Liver (tissue), 9 donors: ENCODE measurements around the gene DDX52. TPM values are rescaled to one million over a fixed set of nuclear protein-coding genes. Genes with fewer than 3 reads are reported as not detected.
A peak's percentile ranks its signal among the peaks of the same experiment; 100 is the strongest.

Experiments
- DNase-seq: peaks from one replicate; pipeline ENCODE4 v3.0.0-alpha.2; 2017; ENCODE audit warnings: low spot score
- H3K27ac ChIP-seq, 2 donors: one replicate each; pipeline ENCODE4 v1.7.0; 2013; ENCODE audit warnings: inconsistent platforms in 2 of 2, low read length in 2 of 2, control low read depth in 1 of 2, low read depth in 1 of 2, mild to moderate bottlenecking in 1 of 2
- H3K27me3 ChIP-seq, 4 donors: one replicate each; pipeline versions ENCODE4 v1.6.1 to v1.7.0; 2013; ENCODE audit warnings: low read length in 3 of 4, inconsistent platforms in 1 of 4, mild to moderate bottlenecking in 1 of 4, moderate library complexity in 1 of 4; ENCODE audit not compliant: control insufficient read depth in 4 of 4, insufficient read depth in 4 of 4
- H3K36me3 ChIP-seq, 4 donors: one replicate each; pipeline versions ENCODE4 v1.6.1 to v1.7.0; 2013; ENCODE audit warnings: low read length in 3 of 4, mild to moderate bottlenecking in 3 of 4, low read depth in 1 of 4, moderate library complexity in 1 of 4; ENCODE audit not compliant: control insufficient read depth in 4 of 4, insufficient read depth in 3 of 4
- H3K4me1 ChIP-seq, 4 donors: one replicate each; pipeline versions ENCODE4 v1.6.1 to v1.7.0; 2013; ENCODE audit warnings: low read length in 3 of 4, mild to moderate bottlenecking in 3 of 4, moderate library complexity in 1 of 4; ENCODE audit not compliant: control insufficient read depth in 4 of 4, insufficient read depth in 4 of 4
- H3K4me3 ChIP-seq, 3 donors: one replicate each; pipeline versions ENCODE4 v1.6.1 to v1.7.0; 2013; ENCODE audit warnings: low read length in 3 of 3, control low read depth in 1 of 3, low read depth in 1 of 3, mild to moderate bottlenecking in 1 of 3
- H3K9ac ChIP-seq, 2 donors: one replicate each; pipeline ENCODE4 v1.7.0; 2013; ENCODE audit warnings: low read length in 2 of 2, mild to moderate bottlenecking in 2 of 2, moderate library complexity in 2 of 2, control low read depth in 1 of 2, low read depth in 1 of 2
- H3K9me3 ChIP-seq, 4 donors: one replicate each; pipeline versions ENCODE4 v1.6.1 to v1.7.0; 2013; ENCODE audit warnings: low read length in 3 of 4; ENCODE audit not compliant: control insufficient read depth in 4 of 4
- ATF3 ChIP-seq: IDR thresholded peaks from 2 replicates; pipeline ENCODE4 v1.6.1; 2016; ENCODE audit warnings: antibody characterized with exemption
- CTCF ChIP-seq: fragments of 150-350 bp; IDR thresholded peaks from 2 replicates; pipeline ENCODE4 v1.5.1; 2017; ENCODE audit warnings: improper control_type of control experiment, low read depth, low read length; ENCODE audit not compliant: missing input control
- EGR1 ChIP-seq, 2 donors: IDR thresholded peaks; 2 replicates each; pipeline ENCODE4 v1.6.1; 2016 to 2018; ENCODE audit warnings: antibody characterized with exemption in 2 of 2, low read depth in 2 of 2
- FOXA1 ChIP-seq: IDR thresholded peaks from 2 replicates; pipeline ENCODE4 v1.6.1; 2016; ENCODE audit warnings: antibody characterized with exemption
- FOXA2 ChIP-seq: IDR thresholded peaks from 2 replicates; pipeline ENCODE4 v1.6.1; 2016; ENCODE audit warnings: antibody characterized with exemption
- GABPA ChIP-seq, 2 donors: IDR thresholded peaks in 1 of 2; conservative IDR thresholded peaks in 1 of 2; 2 replicates each; pipeline ENCODE4 v1.6.1; 2016; ENCODE audit warnings: antibody characterized with exemption in 2 of 2, mild to moderate bottlenecking in 1 of 2, moderate library complexity in 1 of 2
- HNF4A ChIP-seq, 2 donors: conservative IDR thresholded peaks; 2 replicates each; pipeline ENCODE4 v1.6.1; 2016; ENCODE audit warnings: antibody characterized with exemption in 2 of 2, mild to moderate bottlenecking in 2 of 2
- HNF4G ChIP-seq: IDR thresholded peaks from 2 replicates; pipeline ENCODE4 v1.6.1; 2016; ENCODE audit warnings: antibody characterized with exemption
- JUND ChIP-seq, 2 donors: IDR thresholded peaks; 2 replicates each; pipeline ENCODE4 v1.6.1; 2016; ENCODE audit warnings: antibody characterized with exemption in 2 of 2
- MAX ChIP-seq: IDR thresholded peaks from 2 replicates; pipeline ENCODE4 v1.6.1; 2016; ENCODE audit warnings: antibody characterized with exemption
- NR2F2 ChIP-seq: IDR thresholded peaks from 2 replicates; pipeline ENCODE4 v1.6.1; 2016; ENCODE audit warnings: antibody characterized with exemption
- RAD21 ChIP-seq, 2 donors: IDR thresholded peaks; 2 replicates each; pipeline ENCODE4 v1.6.1; 2016; ENCODE audit warnings: antibody characterized with exemption in 2 of 2, mild to moderate bottlenecking in 2 of 2
- REST ChIP-seq: IDR thresholded peaks from 2 replicates; pipeline ENCODE4 v1.6.1; 2016; ENCODE audit warnings: antibody characterized with exemption, mild to moderate bottlenecking
- RXRA ChIP-seq, 2 donors: IDR thresholded peaks; 2 replicates each; pipeline ENCODE4 v1.6.1; 2017 to 2018; ENCODE audit warnings: antibody characterized with exemption in 2 of 2, mild to moderate bottlenecking in 1 of 2
- SP1 ChIP-seq: IDR thresholded peaks from 2 replicates; pipeline ENCODE4 v1.6.1; 2018; ENCODE audit warnings: antibody characterized with exemption, mild to moderate bottlenecking
- TAF1 ChIP-seq: conservative IDR thresholded peaks from 2 replicates; pipeline ENCODE4 v1.6.1; 2016; ENCODE audit warnings: antibody characterized with exemption, mild to moderate bottlenecking
- YY1 ChIP-seq: IDR thresholded peaks from 2 replicates; pipeline ENCODE4 v1.6.1; 2016; ENCODE audit warnings: antibody characterized with exemption, mild to moderate bottlenecking
- ZBTB33 ChIP-seq: IDR thresholded peaks from 2 replicates; pipeline ENCODE4 v1.6.1; 2016; ENCODE audit warnings: antibody characterized with exemption
- WGBS: extraction: QIAGEN DNeasy Blood & Tissue Kit; methylation state at CpG from one replicate; pipeline ENCODE4 v1.1.7; 2013; 5-methylcytosine and 5-hydroxymethylcytosine counted together
- polyA plus RNA-seq, 2 donors: library from polyadenylated mRNA; stranded (reverse) in 1 of 2; unstranded in 1 of 2; fragments of 200-250 nt in 1 of 2; fragments of >200 nt in 1 of 2; fragmentation: Nextera tagmentation in 1 of 2; extraction: Ambion mirVana in 1 of 2; gene quantifications; one replicate each; pipeline versions ENCODE4 v1.2.1 to v1.2.3, GENCODE V29; 2013 to 2015
- total RNA-seq, 2 donors: library from RNA; depleted of rRNA; stranded (reverse); fragments of >200 nt; gene quantifications; one replicate each; pipeline ENCODE4 v1.2.3, GENCODE V29; 2014
- donor health status: healthy.
- donor health status: healthy.
- donor health status: healthy.
- donor health status: healthy.
- donor health status: healthy.

Gene DDX52
- total and polyA plus RNA-seq, 4 donors: 4.6 to 14.1 (median 11.6) TPM

GRCh38 chr17:37643869-37644268 is 623 bp upstream of the DDX52 start:
- no peak for TF ChIP-seq HNF4G
- TF ChIP-seq ZBTB33: no peak
- TF ChIP-seq RXRA (IDR thresholded peaks at IDR 0.05): no peak
- TF ChIP-seq ATF3: no peak
- no peak for TF ChIP-seq JUND (IDR thresholded peaks at IDR 0.05)
- no peak for TF ChIP-seq TAF1
- TF ChIP-seq GABPA (IDR thresholded peaks at IDR 0.05 in 1 of 2, conservative IDR thresholded peaks at IDR 0.05 in 1 of 2): no peak
- TF ChIP-seq CTCF: no peak
- no peak for TF ChIP-seq HNF4A (conservative IDR thresholded peaks at IDR 0.05)
- no peak for TF ChIP-seq SP1
- TF ChIP-seq YY1: no peak
- no peak for TF ChIP-seq EGR1 (IDR thresholded peaks at IDR 0.05; ENCODE audit: low read depth in 2 of 2)
- TF ChIP-seq REST: no peak
- no peak for TF ChIP-seq FOXA2
- TF ChIP-seq FOXA1: no peak
- TF ChIP-seq NR2F2: no peak
- no peak for TF ChIP-seq MAX
- no peak for TF ChIP-seq RAD21 (IDR thresholded peaks at IDR 0.05)
- Histone ChIP-seq H3K27me3 (no peaks in the 10 kb centered on the region), H3K9me3 (no peaks in the 10 kb centered on the region), H3K9ac (no peak overlapping the region), H3K36me3 (peaks cover 0 to 10% (median 4%) of the 10 kb centered on the region in 4 donors), H3K4me1 (peaks cover 3 to 15% (median 11%) of the 10 kb centered on the region in 4 donors), H3K27ac (peak overlapping the region in 1 of 2 donors; percentile 2), H3K4me3 (peak overlapping the region in 1 of 3 donors; percentile 33)
- WGBS: 12% methylated on average over 3 of the region's 3 CpGs
- DNase-seq: no peak
